IPS-15b (cell line): Measurements from ENCODE around the gene KLC3.
A peak's percentile ranks its signal among the peaks of the same experiment; 100 is the strongest.

Experiments
- H3K27me3 ChIP-seq: one replicate; pipeline ENCODE4 v1.6.1; 2013; ENCODE audit warnings: low read length; ENCODE audit not compliant: control insufficient read depth, insufficient read depth
- H3K36me3 ChIP-seq: one replicate; pipeline ENCODE4 v1.6.1; 2013; ENCODE audit warnings: low read length; ENCODE audit not compliant: control insufficient read depth, insufficient read depth
- H3K4me1 ChIP-seq: one replicate; pipeline ENCODE4 v1.6.1; 2013; ENCODE audit warnings: mild to moderate bottlenecking, low read length; ENCODE audit not compliant: control insufficient read depth, insufficient read depth
- H3K4me3 ChIP-seq: one replicate; pipeline ENCODE4 v1.5.1; 2013; ENCODE audit warnings: low read depth, low read length
- H3K9ac ChIP-seq: one replicate; pipeline ENCODE4 v1.6.1; 2013; ENCODE audit warnings: low read depth, mild to moderate bottlenecking, low read length
- H3K9me3 ChIP-seq: one replicate; pipeline ENCODE4 v1.6.1; 2013; ENCODE audit warnings: mild to moderate bottlenecking, low read length; ENCODE audit not compliant: control insufficient read depth, insufficient read depth

Gene KLC3

DNA sequence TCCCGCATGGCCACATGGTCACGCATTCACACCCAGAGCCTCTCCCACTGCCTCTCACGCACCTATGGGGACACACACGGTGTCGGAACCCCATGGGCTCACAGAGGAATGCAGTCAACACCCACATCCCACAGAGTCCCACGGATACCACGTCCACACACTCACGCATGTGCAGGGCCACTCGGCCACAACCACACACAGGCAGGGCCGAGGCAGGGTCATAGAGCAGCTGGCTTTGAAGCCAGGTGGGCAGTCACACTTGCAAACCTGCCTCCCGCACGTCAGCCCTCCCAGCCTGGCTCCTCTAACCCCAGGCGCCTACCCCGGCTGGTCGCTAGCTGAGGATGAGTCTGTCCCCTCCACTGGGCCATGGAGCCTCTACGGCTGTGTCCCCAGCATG, 21.7 kb downstream of the KLC3 start:
- H3K4me1 ChIP-seq, result no peaks in the 10 kb centered on the region
- no peaks in the 10 kb centered on the region for H3K27me3 ChIP-seq
- peaks cover 46% of the 10 kb centered on the region for H3K36me3 ChIP-seq
- H3K9ac ChIP-seq, result no peak overlapping the region
- no peaks in the 10 kb centered on the region for H3K9me3 ChIP-seq
- H3K4me3 ChIP-seq, result no peak overlapping the region

DNA sequence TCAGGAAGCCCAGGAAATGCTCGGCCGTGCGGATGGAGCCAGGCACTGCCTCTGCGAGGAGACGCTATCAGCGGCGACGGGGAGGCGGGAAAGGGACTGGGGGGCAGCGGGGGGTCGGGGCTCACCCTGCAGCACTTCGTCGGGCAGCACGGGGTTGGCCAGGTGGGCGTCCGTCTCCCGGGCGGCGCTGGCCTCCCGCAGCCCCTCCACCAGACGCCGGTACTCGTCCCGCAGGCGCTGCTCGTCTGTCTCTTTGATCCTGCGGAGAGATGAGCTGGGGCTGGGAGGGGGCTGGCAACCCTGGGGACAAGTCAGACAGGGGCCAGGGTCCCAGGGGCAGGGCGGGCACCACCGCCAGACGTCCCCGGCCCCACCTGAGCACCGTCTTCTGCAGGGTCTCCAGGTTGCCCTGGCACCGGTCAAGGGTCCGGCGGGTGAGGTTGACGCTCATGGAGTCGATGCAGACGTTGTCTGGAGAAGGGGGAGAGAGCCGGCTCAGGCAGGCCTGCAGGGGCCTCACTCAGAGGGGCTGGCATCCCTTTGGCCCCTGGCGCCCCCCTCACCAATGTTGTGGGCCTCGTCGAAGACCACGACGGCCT, 23.4 kb downstream of the KLC3 start:
- no peaks in the 10 kb centered on the region for H3K9me3 ChIP-seq
- H3K27me3 ChIP-seq, result no peaks in the 10 kb centered on the region
- H3K9ac ChIP-seq, result no peak overlapping the region
- H3K36me3 ChIP-seq, result peaks cover 50% of the 10 kb centered on the region
- no peaks in the 10 kb centered on the region for H3K4me1 ChIP-seq
- H3K4me3 ChIP-seq, result no peak overlapping the region

DNA sequence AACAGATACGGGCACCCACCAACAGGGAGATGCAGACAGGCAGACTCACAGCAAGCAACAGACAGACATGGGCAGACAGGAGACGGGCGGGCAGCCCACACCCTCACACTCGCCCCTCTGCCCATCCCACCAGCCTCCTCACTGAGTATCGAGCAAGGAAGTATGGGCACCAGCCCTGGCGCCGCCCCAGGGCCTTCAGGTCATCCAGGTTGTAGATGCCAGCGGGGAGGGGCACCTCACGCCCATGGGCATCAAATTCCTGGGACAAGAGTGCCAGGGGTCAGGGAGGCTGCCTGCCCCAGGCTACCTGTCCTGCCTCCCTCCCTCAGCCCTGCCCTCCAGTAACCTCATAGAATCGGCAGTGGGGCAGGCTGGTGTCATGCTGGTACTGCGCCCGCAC, 24.1 kb downstream of the KLC3 start:
- no peaks in the 10 kb centered on the region for H3K4me1 ChIP-seq
- no peak overlapping the region for H3K9ac ChIP-seq
- H3K9me3 ChIP-seq, result no peaks in the 10 kb centered on the region
- peaks cover 49% of the 10 kb centered on the region for H3K36me3 ChIP-seq
- no peaks in the 10 kb centered on the region for H3K27me3 ChIP-seq
- no peak overlapping the region for H3K4me3 ChIP-seq

DNA sequence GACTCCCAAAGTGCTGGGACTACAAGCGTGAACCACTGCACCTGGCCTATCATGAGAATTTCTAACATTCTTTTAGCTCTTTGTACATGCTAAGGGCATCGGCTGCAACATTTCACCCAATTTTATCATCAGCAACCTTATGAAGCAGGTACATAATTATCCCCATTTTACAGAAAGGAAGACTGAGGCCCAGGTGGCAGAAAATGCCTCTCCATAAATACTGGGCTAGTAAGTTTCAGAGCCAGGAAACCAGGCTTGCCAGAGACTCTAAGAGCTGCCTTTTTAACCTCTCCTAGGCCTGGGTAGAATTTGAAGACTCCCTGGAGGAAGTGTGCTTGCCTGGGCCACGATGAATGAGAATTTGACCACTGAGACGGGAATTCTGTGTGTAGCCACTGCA, 27.6 kb downstream of the KLC3 start:
- Histone ChIP-seq H3K9ac (no peak overlapping the region), H3K36me3 (peaks cover 31% of the 10 kb centered on the region), H3K4me1 (no peaks in the 10 kb centered on the region), H3K4me3 (no peak overlapping the region), H3K9me3 (no peaks in the 10 kb centered on the region), H3K27me3 (no peaks in the 10 kb centered on the region)

DNA sequence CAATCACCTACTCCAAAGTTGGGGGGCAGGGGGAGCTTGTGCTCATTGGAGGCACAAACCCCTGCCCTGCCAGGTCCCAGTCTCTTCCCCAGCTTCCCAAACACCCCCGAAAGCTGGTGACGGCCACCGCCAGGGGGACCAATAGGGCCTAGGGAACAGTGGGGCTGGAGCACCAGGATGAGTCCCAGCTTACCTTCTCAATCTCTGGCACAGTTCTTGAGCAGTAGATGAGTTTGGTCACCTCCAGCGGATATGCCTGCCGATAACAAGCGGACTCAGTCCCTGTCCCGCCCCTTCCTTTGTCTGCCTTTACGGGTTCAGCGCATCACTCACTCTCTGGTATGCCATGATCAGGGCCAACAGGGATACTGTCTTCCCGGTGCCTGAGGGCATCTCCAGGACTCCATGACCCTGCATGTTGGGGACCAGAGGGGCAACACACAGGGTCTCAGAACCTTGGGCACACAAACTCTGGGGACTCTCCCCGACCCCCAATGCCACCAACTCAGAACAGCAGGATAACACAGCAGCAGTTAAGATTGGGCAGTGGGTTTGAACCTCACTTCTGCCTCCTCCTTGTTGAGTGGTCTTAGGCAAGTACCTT, 28.3 kb downstream of the KLC3 start:
- Histone ChIP-seq H3K36me3 (peaks cover 25% of the 10 kb centered on the region), H3K9me3 (no peaks in the 10 kb centered on the region), H3K9ac (no peak overlapping the region), H3K4me1 (no peaks in the 10 kb centered on the region), H3K4me3 (peak overlapping the region; percentile 82), H3K27me3 (no peaks in the 10 kb centered on the region)

DNA sequence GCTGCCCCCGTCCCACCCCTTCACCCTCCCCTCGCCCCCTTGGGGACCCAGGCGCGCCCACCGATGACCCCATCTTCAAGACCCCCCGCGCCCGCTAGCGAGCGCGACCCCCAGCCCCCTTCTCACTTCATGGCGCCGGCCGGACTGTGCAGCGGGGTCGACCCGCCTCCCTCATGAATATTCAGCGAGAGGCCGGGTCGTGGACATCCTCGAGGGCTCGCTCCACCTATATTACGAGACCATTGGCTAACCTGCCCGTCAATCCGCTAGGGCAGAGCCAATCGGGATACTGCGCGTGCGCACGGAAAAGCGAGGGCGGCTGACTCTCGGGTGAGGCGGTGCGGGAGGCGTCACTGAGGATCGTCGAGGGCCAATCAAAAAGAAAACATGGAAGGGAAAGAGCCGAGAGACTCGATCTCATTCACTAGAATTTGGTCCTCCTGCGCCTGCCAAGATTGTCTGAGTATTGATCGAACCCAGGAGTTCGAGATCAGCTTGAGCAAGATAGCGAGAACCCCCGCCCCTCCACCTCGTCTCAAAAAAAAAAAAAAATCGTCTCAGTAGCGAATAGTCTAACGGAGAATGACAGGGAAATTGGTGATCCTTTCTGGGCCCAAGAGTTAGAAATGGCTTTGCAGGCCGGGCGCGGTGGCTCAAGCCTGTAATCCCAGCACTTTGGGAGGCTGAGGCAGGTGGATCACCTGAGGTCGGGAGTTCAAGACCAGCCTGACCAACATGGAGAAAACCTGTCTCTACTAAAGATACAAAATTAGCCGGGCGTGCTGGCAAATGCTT, 30.1 kb downstream of the KLC3 start, which contains the start of gene ERCC2:
TSS of gene ERCC2 (minus strand) at position 164 of the 795 bp plus-strand sequence. CDS start at position 131, 33 bp downstream.
- no peaks in the 10 kb centered on the region for H3K4me1 ChIP-seq
- no peaks in the 10 kb centered on the region for H3K27me3 ChIP-seq
- H3K4me3 ChIP-seq, result peak within 1 kb of the TSS; percentile 82
- peak within 1 kb of the TSS; percentile 37 for H3K9ac ChIP-seq
- H3K36me3 ChIP-seq, result peaks cover 13% of the 10 kb centered on the region
- H3K9me3 ChIP-seq, result no peaks in the 10 kb centered on the region

DNA sequence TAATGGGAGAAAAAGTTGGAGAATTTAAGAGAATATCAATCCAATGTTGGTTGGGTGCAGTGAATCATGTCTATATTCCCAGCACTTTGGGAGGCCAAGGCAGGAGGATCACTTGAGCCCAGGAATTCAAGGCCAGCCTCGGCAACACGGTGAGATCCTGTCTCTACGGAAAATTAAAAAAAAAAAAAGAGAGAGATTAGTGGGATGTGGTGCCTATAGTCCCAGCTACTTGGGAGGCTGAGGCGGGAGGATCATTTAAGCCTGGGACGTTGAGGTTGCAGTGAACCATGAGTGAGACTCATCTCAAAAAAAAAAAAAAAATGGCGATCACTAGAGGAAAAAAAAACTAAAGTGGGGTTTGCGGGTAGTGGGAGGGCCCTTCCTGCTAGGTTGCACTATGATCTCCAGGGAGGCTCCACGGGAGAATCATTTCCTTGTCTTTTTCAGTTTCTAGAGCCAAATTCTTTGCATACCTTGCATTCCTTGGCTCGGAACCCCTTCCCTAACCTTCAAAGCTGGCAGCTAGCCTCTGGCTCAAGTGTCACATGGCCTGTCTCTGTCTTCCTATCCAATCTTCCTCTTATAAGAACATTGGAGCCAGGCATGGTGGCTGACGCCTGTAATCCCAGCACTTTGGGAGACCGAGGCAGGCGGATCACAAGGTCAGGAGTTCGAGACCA, 35.6 kb downstream of the KLC3 start:
- Histone ChIP-seq H3K9ac (no peak overlapping the region), H3K9me3 (no peaks in the 10 kb centered on the region), H3K4me1 (peaks cover 6% of the 10 kb centered on the region)

DNA sequence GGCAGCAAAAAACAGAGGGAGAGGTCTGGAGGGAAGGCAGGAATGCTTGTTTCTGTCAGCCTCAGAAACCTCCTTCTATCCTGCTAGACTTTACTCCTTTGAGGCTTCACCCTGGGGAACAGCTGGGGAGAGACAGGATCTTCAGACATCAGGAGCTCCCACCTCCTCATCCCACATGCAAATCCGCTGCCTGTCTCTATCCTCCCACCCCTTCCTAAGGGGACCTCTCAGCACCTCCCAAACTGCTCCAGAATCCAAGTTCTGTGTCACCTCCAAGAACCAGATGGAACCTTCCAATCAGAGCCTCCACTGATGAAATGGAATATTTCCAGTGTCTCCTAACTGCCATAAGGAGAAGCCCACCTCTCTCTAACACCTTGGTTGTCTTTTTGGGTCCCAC, 39.6 kb downstream of the KLC3 start:
- Histone ChIP-seq H3K9ac (no peak overlapping the region), H3K9me3 (no peaks in the 10 kb centered on the region), H3K27me3 (peaks cover 4% of the 10 kb centered on the region), H3K4me3 (no peak overlapping the region), H3K36me3 (no peaks in the 10 kb centered on the region), H3K4me1 (peaks cover 6% of the 10 kb centered on the region)

More for the DNA sequence above, 35.6 kb downstream of the KLC3 start:
- Histone ChIP-seq H3K36me3 (no peaks in the 10 kb centered on the region), H3K27me3 (no peaks in the 10 kb centered on the region), H3K4me3 (no peak overlapping the region)

DNA sequence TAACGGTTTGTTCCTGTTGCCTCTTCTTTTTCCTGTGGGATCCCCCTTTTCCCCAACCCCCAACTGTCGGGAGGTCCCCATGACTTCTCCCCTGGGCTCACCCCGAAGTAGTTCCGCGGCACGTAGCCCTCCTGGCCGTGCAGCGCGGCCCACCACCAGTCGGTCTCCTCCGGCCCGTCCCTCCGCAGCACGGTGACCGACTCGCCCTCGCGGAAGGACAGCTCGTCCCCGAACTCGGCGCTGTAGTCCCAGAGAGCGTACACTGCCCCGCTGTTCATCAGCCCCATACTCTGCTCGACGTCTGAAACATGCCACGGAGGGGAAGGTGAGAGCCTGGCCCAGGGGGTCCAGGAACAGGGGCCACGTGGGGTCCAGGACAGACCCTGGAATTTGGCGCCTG, 41.9 kb downstream of the KLC3 start:
- Histone ChIP-seq H3K27me3 (peaks cover 24% of the 10 kb centered on the region), H3K9ac (no peak overlapping the region), H3K9me3 (no peaks in the 10 kb centered on the region), H3K4me3 (no peak overlapping the region), H3K4me1 (no peaks in the 10 kb centered on the region), H3K36me3 (no peaks in the 10 kb centered on the region)

DNA sequence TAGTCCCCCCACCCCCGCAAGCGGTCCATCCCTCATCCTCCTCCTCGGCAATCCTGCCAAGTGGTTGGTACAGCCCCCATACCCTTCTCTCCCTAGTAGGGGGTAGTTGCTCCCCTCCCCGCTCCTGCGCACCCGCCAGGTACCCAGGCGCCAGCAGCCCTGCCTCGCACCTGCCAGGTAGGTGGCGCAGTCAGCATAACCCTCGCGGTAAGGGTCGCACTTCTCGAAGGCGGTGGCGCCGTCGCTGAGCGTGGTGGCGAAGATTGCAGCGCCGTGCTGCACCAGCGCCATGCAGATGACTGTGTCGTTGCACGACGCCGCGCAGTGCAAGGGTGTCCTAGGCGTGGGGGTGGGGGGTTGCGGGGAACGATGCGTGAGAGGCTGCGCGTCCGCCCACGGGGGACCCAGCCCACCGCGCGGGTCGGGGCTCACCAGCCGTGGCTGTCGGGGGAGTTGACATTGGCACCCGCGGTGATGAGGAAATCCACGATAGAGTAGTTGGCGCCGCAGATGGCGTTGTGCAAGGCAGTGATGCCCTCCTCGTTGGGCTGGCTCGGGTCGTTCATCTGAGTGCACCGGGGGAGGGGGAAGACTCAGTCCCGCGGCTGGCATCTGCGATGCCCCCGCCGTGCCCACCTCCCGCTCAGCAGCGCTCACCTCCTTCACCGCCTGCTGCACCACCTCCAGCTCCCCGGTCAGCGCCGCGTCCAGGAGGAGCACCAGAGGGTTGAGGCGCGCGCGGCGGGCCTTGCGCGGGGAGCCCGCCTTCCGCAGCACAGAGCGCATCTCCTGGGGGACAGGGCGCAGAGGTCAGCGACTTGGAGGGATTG, 45.1 kb downstream of the KLC3 start:
- Histone ChIP-seq H3K9me3 (no peaks in the 10 kb centered on the region), H3K4me1 (no peaks in the 10 kb centered on the region), H3K27me3 (peaks cover 24% of the 10 kb centered on the region), H3K4me3 (peak overlapping the region; percentile 37), H3K9ac (no peak overlapping the region), H3K36me3 (no peaks in the 10 kb centered on the region)

DNA sequence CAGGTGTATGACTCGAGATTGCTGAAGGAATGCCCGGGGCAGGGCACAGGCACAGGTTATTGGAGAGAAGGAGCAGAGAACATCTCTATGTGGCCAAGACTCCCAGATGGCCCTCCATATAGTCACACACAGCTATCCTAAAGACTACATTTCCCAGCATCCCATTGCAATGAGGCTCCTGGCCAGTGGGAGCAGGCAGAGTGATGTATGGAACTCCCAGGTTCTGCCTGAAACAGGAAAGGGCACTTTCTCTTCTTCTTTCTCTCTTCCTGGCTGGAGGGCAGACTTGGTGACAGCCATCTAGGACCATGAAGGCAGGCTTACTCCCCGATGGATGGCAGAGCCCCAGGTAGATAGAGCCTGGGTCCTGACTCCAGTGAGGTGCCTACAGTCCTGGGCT, 50.8 kb downstream of the KLC3 start:
- no peak overlapping the region for H3K4me3 ChIP-seq
- H3K9me3 ChIP-seq, result no peaks in the 10 kb centered on the region
- H3K36me3 ChIP-seq, result no peaks in the 10 kb centered on the region
- H3K4me1 ChIP-seq, result no peaks in the 10 kb centered on the region
- no peak overlapping the region for H3K9ac ChIP-seq
- peaks cover 14% of the 10 kb centered on the region for H3K27me3 ChIP-seq
